Measurements from ENCODE around the gene KLK3. TPM values are rescaled to one million over a fixed set of nuclear protein-coding genes. Genes with fewer than 3 reads are reported as not detected.

Gene KLK3
- total RNA-seq, 4 donors from 2014 or later, result not detected

GRCh38 chr19:50873056-50873455 is 18.3 kb downstream of the KLK3 start, which contains the start of gene KLK2:
KLK2 (plus strand) TSS chr19:50873439; CDS start chr19:50873474, 35 bp downstream.
- intact Hi-C loops (cut with DNase I), result no loop called here
- Histone ChIP-seq H3K4me1 (no peaks in the 10 kb centered on the region), H3K4me3 (no peak within 1 kb of the TSS), H3K27me3 (peaks cover 0 to 94% (median 0%) of the 10 kb centered on the region in 4 donors), H3K36me3 (no peaks in the 10 kb centered on the region), H3K9me3 (no peaks in the 10 kb centered on the region), H3K27ac (no peak within 1 kb of the TSS)
- 58 to 73% methylated on average over 2 of the region's 3 CpGs for WGBS, 2 donors
- TF ChIP-seq POLR2A (IDR thresholded peaks at IDR 0.05), result no peak
- TF ChIP-seq, protein P1, sequence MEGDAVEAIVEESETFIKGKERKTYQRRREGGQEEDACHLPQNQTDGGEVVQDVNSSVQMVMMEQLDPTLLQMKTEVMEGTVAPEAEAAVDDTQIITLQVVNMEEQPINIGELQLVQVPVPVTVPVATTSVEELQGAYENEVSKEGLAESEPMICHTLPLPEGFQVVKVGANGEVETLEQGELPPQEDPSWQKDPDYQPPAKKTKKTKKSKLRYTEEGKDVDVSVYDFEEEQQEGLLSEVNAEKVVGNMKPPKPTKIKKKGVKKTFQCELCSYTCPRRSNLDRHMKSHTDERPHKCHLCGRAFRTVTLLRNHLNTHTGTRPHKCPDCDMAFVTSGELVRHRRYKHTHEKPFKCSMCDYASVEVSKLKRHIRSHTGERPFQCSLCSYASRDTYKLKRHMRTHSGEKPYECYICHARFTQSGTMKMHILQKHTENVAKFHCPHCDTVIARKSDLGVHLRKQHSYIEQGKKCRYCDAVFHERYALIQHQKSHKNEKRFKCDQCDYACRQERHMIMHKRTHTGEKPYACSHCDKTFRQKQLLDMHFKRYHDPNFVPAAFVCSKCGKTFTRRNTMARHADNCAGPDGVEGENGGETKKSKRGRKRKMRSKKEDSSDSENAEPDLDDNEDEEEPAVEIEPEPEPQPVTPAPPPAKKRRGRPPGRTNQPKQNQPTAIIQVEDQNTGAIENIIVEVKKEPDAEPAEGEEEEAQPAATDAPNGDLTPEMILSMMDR (IDR thresholded peaks at IDR 0.05), result no peak
- no peak for DNase-seq

- 56 to 68% methylated on average over 5 of the region's 5 CpGs for WGBS, 2 donors
- Histone ChIP-seq H3K9me3 (no peaks in the 10 kb centered on the region), H3K27me3 (peaks cover 0 to 94% (median 0%) of the 10 kb centered on the region in 4 donors), H3K4me1 (no peaks in the 10 kb centered on the region), H3K27ac (no peak overlapping the region), H3K36me3 (no peaks in the 10 kb centered on the region), H3K4me3 (no peak overlapping the region)
- intact Hi-C loops (cut with DNase I), result no loop called here
- no peak for TF ChIP-seq POLR2A (IDR thresholded peaks at IDR 0.05)
- DNase-seq, result no peak
Measured at GRCh38 chr19:50874211-50874610, 19.5 kb downstream of the KLK3 start.

DNA sequence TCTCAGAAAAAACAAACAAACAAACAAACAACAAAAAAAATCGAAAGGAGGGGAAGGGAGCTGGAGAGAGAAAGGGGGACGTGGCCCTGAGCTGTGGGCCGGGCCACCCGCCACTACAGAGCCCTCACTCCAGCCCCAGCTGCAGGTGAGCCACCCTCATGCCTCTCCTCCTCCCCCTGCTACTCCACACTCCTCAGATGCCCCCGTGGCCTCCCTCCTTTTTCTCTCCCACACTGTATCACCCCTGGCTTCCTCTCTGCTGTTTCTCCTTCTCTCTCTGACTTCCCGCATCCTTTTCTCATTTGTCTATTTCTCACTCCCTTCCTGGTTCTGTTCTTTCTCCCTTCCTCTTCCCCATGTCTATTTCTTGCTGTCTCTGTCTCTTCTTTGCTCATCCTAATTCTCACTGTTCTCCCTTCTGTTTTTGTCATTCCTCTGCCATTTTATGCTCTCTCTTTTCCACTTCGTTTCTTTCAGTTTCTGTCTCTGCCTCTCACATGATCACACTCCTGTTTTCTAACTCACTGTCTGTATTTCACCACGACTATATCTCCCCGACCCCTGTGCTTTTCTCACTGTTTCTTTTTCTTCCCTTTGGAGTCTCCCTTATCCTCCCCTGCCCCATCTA is 21.2 kb downstream of the KLK3 start:
- H3K4me1 ChIP-seq, result no peaks in the 10 kb centered on the region
- no peaks in the 10 kb centered on the region for H3K9me3 ChIP-seq
- no peak for TF ChIP-seq POLR2A (IDR thresholded peaks at IDR 0.05)
- TF ChIP-seq, protein P1 (IDR thresholded peaks at IDR 0.05), result no peak
- H3K27ac ChIP-seq, result no peak overlapping the region
- H3K36me3 ChIP-seq, result no peaks in the 10 kb centered on the region
- H3K27me3 ChIP-seq, result peaks cover 0 to 93% (median 0%) of the 10 kb centered on the region in 4 donors
- DNase-seq, result no peak
- intact Hi-C loops (cut with DNase I), result no loop called here
- H3K4me3 ChIP-seq, result no peak overlapping the region
- WGBS, 2 donors, result 38 to 39% methylated on average over 9 of the region's 9 CpGs

DNA sequence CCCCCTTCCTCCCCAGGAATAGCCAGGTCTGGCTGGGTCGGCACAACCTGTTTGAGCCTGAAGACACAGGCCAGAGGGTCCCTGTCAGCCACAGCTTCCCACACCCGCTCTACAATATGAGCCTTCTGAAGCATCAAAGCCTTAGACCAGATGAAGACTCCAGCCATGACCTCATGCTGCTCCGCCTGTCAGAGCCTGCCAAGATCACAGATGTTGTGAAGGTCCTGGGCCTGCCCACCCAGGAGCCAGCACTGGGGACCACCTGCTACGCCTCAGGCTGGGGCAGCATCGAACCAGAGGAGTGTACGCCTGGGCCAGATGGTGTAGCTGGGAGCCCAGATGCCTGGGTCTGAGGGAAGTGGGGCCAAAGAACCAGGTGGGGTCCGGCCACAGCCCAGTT is 21.7 kb downstream of the KLK3 start:
- intact Hi-C loops (cut with DNase I), result no loop called here
- no peak for TF ChIP-seq POLR2A (IDR thresholded peaks at IDR 0.05)
- TF ChIP-seq, protein P1 (IDR thresholded peaks at IDR 0.05), result no peak
- no peaks in the 10 kb centered on the region for H3K9me3 ChIP-seq
- no peak overlapping the region for H3K4me3 ChIP-seq
- 50 to 62% methylated on average over 2 to 7 of the region's 7 CpGs for WGBS, 2 donors
- no peak overlapping the region for H3K27ac ChIP-seq
- DNase-seq, result no peak
- H3K36me3 ChIP-seq, result no peaks in the 10 kb centered on the region
- H3K4me1 ChIP-seq, result no peaks in the 10 kb centered on the region
- H3K27me3 ChIP-seq, result peaks cover 0 to 93% (median 0%) of the 10 kb centered on the region in 4 donors

GRCh38 chr19:50877338-50877737 is 22.6 kb downstream of the KLK3 start:
- Histone ChIP-seq H3K4me1 (no peaks in the 10 kb centered on the region), H3K36me3 (no peaks in the 10 kb centered on the region), H3K27me3 (peaks cover 0 to 94% (median 0%) of the 10 kb centered on the region in 4 donors), H3K4me3 (no peak overlapping the region), H3K9me3 (no peaks in the 10 kb centered on the region), H3K27ac (no peak overlapping the region)
- DNase-seq, result no peak
- intact Hi-C loops (cut with DNase I), result no loop called here
- no peak for TF ChIP-seq POLR2A (IDR thresholded peaks at IDR 0.05)
- TF ChIP-seq, protein P1 (IDR thresholded peaks at IDR 0.05), result no peak
- 19 to 32% methylated on average over 4 to 8 of the region's 8 CpGs for WGBS, 2 donors

All from esophagus squamous epithelium (tissue), 5 donors.